Keratinocyte (primary cell): Measurements from ENCODE around the gene PALMD. TPM values are rescaled to one million over a fixed set of nuclear protein-coding genes. Genes with fewer than 3 reads are reported as not detected.

ENCODE experiments used
- DNase-seq: peaks from one replicate; pipeline ENCODE4 v3.0.0-alpha.2; 2011; ENCODE audit warnings: low read depth, missing footprints, low spot score
- FAIRE-seq: peaks from 2 replicates; lab custom pipeline; 2011; peaks lifted over from hg19 to GRCh38; lab: Jason Lieb, UNC
- H2AFZ ChIP-seq: 2 replicates; pipeline ENCODE4 v1.6.0; 2012; ENCODE audit warnings: low read length, control low read depth, inconsistent platforms; ENCODE audit not compliant: control insufficient read depth
- H3K27ac ChIP-seq: 2 replicates; pipeline ENCODE4 v1.5.1; 2011; ENCODE audit warnings: low read length; ENCODE audit not compliant: control insufficient read depth, insufficient read depth
- H3K27me3 ChIP-seq: 3 replicates; pipeline ENCODE4 v1.6.0; 2011; ENCODE audit warnings: low read length; ENCODE audit not compliant: control insufficient read depth, insufficient read depth; ENCODE audit errors: extremely low read depth
- H3K36me3 ChIP-seq, 2 experiments: 2 replicates in 1 of 2; 3 replicates in 1 of 2; pipeline ENCODE4 v1.5.1; 2011; ENCODE audit warnings: low read length in 2 of 2, mild to moderate bottlenecking in 1 of 2; ENCODE audit not compliant: control insufficient read depth in 2 of 2, insufficient read depth in 2 of 2; ENCODE audit errors: extremely low read depth in 1 of 2
- H3K4me1 ChIP-seq: 3 replicates; pipeline ENCODE4 v1.5.1; 2011; ENCODE audit warnings: low read length; ENCODE audit not compliant: control insufficient read depth, insufficient read depth; ENCODE audit errors: extremely low read depth
- H3K4me2 ChIP-seq: 3 replicates; pipeline ENCODE4 v1.6.0; 2011; ENCODE audit warnings: low read depth, low read length; ENCODE audit not compliant: control insufficient read depth, insufficient read depth; ENCODE audit errors: extremely low read depth
- H3K4me3 ChIP-seq, 3 experiments: fragments of 200-600 bp in 1 of 3; sonication (generic) in 1 of 3; 2 replicates in 2 of 3; 3 replicates in 1 of 3; pipeline ENCODE4 v1.5.1; 2011 to 2016; ENCODE audit warnings: low read length in 3 of 3, mild to moderate bottlenecking in 3 of 3, control low read depth in 2 of 3, inconsistent platforms in 1 of 3, low read depth in 1 of 3, mixed read lengths in 1 of 3, mixed run types in 1 of 3, moderate library complexity in 1 of 3; ENCODE audit not compliant: control insufficient read depth in 2 of 3, insufficient read depth in 2 of 3; ENCODE audit errors: extremely low read depth in 1 of 3
- H3K79me2 ChIP-seq: 2 replicates; pipeline ENCODE4 v1.6.0; 2012; ENCODE audit warnings: low read length; ENCODE audit not compliant: control insufficient read depth, insufficient read depth
- H3K9ac ChIP-seq: 3 replicates; pipeline ENCODE4 v1.6.0; 2011; ENCODE audit warnings: low read length; ENCODE audit not compliant: control insufficient read depth, insufficient read depth; ENCODE audit errors: extremely low read depth
- H3K9me1 ChIP-seq: 3 replicates; pipeline ENCODE4 v1.6.0; 2011; ENCODE audit warnings: low read length; ENCODE audit not compliant: control insufficient read depth, insufficient read depth; ENCODE audit errors: extremely low read depth
- H3K9me3 ChIP-seq: 2 replicates; pipeline ENCODE4 v1.5.1; 2012; ENCODE audit warnings: low read depth, low read length; ENCODE audit not compliant: control insufficient read depth
- H4K20me1 ChIP-seq: 3 replicates; pipeline ENCODE4 v1.6.0; 2011; ENCODE audit warnings: low read length; ENCODE audit not compliant: control insufficient read depth, insufficient read depth; ENCODE audit errors: extremely low read depth
- CTCF ChIP-seq, 3 experiments: IDR thresholded peaks in 1 of 3; conservative IDR thresholded peaks in 1 of 3; optimal IDR thresholded peaks in 1 of 3; 2 replicates in 2 of 3; 3 replicates in 1 of 3; pipeline versions ENCODE3 to v1.5.1; 2011; ENCODE audit warnings: low read length in 3 of 3, mild to moderate bottlenecking in 3 of 3, moderate library complexity in 2 of 3, control low read depth in 1 of 3, inconsistent platforms in 1 of 3; ENCODE audit not compliant: insufficient read depth in 2 of 3; ENCODE audit errors: extremely low read depth in 1 of 3
- EZH2 ChIP-seq: IDR thresholded peaks from one replicate; pipeline ENCODE4 v1.6.1; 2012; ENCODE audit warnings: inconsistent platforms, mild to moderate bottlenecking, low read length, moderate library complexity
- dilution Hi-C: fragments of 300-500 bp; cut with MboI; formaldehyde crosslinking; loops from one replicate; pipeline ENCODE4 v1.7.0; 2020; ENCODE audit warnings: low sequenced_read_pairs; ENCODE audit not compliant: extremely low pct_ligation_motif_present
- polyA plus RNA-seq, 5 experiments: library from polyadenylated mRNA; depleted of rRNA in 3 of 5; stranded (reverse) in 3 of 5; stranded (forward) in 1 of 5; unstranded in 1 of 5; fragments of >200 nt; gene quantifications; 1 replicate in 1 of 5; 2 replicates in 3 of 5; 3 replicates in 1 of 5; pipeline versions ENCODE4 v1.2.1 to v1.2.3, GENCODE V29; 2011 to 2012; ENCODE audit warnings: missing spikeins in 2 of 5, low read depth in 1 of 5, low replicate concordance in 1 of 5

PALMD gene
- polyA plus RNA-seq, 1 donor (not counting 4 experiments of a cell fraction or from before 2014, with no cell fraction given): 6.8 TPM

- H3K27ac ChIP-seq: peak overlapping the region; percentile 89
- DNase-seq (no peak), FAIRE-seq (no peak)
- H3K4me1 ChIP-seq: peaks cover 65% of the 10 kb centered on the region
- H3K9ac ChIP-seq: peak overlapping the region; percentile 77
- peak overlapping the region; percentile 63 for H2AFZ ChIP-seq
- no peaks in the 10 kb centered on the region for H3K36me3 ChIP-seq
- H3K79me2 ChIP-seq: no peaks in the 10 kb centered on the region
- dilution Hi-C loops: no loop called here
- no peaks in the 10 kb centered on the region for H4K20me1 ChIP-seq
- peak overlapping the region; percentile 90 for H3K4me2 ChIP-seq
- TF ChIP-seq EZH2: no peak
- TF ChIP-seq CTCF (optimal IDR thresholded peaks at IDR 0.05 in 1 of 3, IDR thresholded peaks at IDR 0.05 in 1 of 3, conservative IDR thresholded peaks at IDR 0.05 in 1 of 3; ENCODE audit: extremely low read depth in 1 of 3, insufficient read depth in 2 of 3, low read length in 3 of 3): no peak
- no peaks in the 10 kb centered on the region for H3K9me3 ChIP-seq
- H3K27me3 ChIP-seq: no peaks in the 10 kb centered on the region
- peak overlapping the region; percentile 44 to 63 (median 45) for H3K4me3 ChIP-seq
- no peaks in the 10 kb centered on the region for H3K9me1 ChIP-seq
These were observed 1.6 kb downstream of the PALMD start for GRCh38 chr1:99647490-99647889.

- DNase-seq (no peak), FAIRE-seq (peak; percentile 84)
- Histone ChIP-seq H3K36me3 (no peaks in the 10 kb centered on the region), H3K27me3 (no peaks in the 10 kb centered on the region), H3K9me3 (no peaks in the 10 kb centered on the region), H3K9ac (peak overlapping the region; percentile 77), H3K27ac (peak overlapping the region; percentile 89), H3K4me3 (peak overlapping the region in 2 of 3 experiments; percentile 45 to 63), H2AFZ (peak overlapping the region; percentile 27), H3K4me2 (peak overlapping the region; percentile 90), H4K20me1 (no peaks in the 10 kb centered on the region), H3K9me1 (no peaks in the 10 kb centered on the region), H3K4me1 (peaks cover 70% of the 10 kb centered on the region), H3K79me2 (no peaks in the 10 kb centered on the region)
- TF ChIP-seq CTCF (optimal IDR thresholded peaks at IDR 0.05 in 1 of 3, IDR thresholded peaks at IDR 0.05 in 1 of 3, conservative IDR thresholded peaks at IDR 0.05 in 1 of 3; ENCODE audit: extremely low read depth in 1 of 3, insufficient read depth in 2 of 3, low read length in 3 of 3) (peak; percentile 32 to 73 (median 54)), EZH2 (no peak)
- dilution Hi-C loops: no loop called here
These were observed 2.2 kb downstream of the PALMD start for GRCh38 chr1:99648107-99648506.
